ENCODE results near the gene GLP1R.
A peak's percentile ranks its signal among the peaks of the same experiment; 100 is the strongest.

GLP1R gene

DNA sequence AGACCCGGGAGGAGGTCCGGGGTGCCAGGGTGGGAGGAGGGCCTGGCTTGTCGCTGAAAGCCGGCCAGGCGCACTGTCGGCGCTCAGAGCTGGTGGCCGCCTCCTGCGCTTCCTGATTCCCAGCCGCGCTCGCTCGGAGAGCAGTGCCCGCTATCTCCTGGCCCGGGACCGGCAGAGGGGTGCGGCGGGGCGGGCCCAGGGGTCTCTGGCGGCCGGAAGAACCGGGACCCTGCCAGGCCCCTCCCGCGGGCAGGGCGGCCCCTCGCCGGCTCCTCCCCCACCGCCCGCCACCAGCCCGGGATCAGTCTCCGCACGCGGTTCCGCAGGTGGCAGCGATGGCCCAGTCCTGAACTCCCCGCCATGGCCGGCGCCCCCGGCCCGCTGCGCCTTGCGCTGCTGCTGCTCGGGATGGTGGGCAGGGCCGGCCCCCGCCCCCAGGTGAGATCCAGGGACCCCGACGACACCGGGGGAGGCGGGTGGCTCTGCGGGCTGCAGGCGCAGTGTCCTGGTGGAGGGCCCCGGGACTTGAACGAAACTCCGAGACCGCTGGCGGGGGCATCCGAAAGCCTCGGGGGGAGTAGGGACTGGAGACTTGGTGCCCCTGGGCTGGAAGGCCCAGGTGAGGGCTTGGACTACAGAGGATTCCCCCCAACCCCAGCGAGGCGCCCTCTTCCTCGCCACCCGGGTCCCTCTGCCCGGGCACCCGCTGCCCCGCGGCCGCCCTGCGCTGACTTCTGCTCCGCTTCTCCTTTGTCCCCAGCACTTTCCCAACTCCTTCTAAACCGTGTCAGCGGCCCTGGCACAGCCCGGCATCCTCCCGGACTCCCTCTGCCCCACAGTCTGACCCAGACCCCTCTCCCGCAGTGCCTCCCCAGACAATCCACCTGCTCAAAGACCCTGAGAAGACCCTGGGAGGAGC lies at the start of gene GLP1R:
Gene GLP1R, plus strand, starts transcription at position 301 of the 919 bp plus-strand sequence. Its CDS starts 60 bp downstream, at position 361.
- TF ChIP-seq GATA1 (IDR thresholded peaks at IDR 0.05; ENCODE audit: low read depth, low read length) (no peak), POLR2A (IDR thresholded peaks at IDR 0.05; ENCODE audit: low read length) (no peak)
- no peak for DNase-seq

GRCh38 chr6:39003072-39003471 lies 45.5 kb upstream of the GLP1R start:
- TF ChIP-seq POLR2A (IDR thresholded peaks at IDR 0.05; ENCODE audit: low read length) = no peak
- DNase-seq = peak; percentile 13 to 20

DNA sequence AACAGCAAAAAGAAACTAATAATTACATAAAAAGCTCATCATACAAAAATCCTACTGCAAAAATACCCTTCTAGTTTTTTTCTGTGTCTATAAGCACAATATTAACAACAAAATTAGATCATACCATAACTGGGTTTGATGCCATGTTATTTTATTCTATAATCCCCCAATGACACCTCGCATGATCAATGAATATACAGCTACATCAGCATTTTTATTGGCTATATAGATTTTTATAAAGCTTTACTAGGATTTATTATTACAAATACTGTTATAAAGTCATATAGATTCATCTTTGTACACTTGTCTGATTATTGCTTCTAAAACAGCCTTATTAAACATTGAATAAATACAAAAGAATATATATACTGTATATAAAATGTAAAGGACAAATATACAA lies 45.1 kb upstream of the GLP1R start:
- no peak for DNase-seq
- TF ChIP-seq POLR2A (IDR thresholded peaks at IDR 0.05; ENCODE audit: low read length) = no peak
- no peak for TF ChIP-seq GATA1 (IDR thresholded peaks at IDR 0.05; ENCODE audit: low read depth, low read length)

DNA sequence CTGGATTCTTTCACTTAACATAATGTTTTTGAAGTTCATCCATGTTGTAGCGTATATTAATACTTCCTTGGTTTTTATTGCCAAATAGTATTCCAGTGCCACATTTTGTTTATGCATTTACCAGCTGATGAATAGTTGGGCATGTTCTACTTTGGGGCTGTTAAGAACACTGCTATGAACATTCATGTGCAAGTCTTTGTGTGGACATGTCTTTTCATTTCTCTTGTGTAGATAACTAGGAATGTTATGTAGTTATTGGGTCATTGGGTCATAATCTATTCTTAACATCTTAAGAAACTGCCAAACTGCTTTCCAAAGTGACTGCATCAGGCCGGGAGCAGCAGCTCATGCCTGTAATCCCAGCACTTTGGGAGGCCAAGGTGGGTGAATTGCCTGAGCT lies 43.8 kb upstream of the GLP1R start:
- TF ChIP-seq POLR2A (IDR thresholded peaks at IDR 0.05; ENCODE audit: low read length) (no peak), GATA1 (IDR thresholded peaks at IDR 0.05; ENCODE audit: low read depth, low read length) (no peak)
- no peak for DNase-seq

DNA sequence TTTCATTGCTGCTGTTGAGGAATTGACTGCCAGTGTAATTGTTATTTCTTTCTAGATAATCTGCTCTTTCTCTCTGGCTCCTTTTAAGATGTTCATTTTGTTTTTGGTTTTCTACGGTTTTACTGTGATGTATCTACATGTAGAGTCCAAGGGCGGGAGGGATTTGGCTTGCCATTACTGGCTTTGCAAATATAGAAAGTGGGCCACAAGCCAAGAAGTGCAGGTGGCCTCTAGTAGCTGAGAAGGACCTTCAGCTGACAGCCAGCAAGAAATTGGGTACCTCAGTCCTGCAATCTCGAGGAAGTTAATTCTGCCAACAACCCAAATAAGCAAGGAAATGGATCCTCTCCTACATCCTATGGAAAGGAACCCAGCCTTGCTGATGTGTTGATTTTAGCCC lies 42.8 kb upstream of the GLP1R start:
- no peak for TF ChIP-seq GATA1 (IDR thresholded peaks at IDR 0.05; ENCODE audit: low read depth, low read length)
- TF ChIP-seq POLR2A (IDR thresholded peaks at IDR 0.05; ENCODE audit: low read length) = no peak
- DNase-seq = peak in 1 of 2 experiments; percentile 3

- TF ChIP-seq POLR2A (IDR thresholded peaks at IDR 0.05; ENCODE audit: low read length) = no peak
- no peak for TF ChIP-seq GATA1 (IDR thresholded peaks at IDR 0.05; ENCODE audit: low read depth, low read length)
- DNase-seq = peak; percentile 51 to 77
Measured at GRCh38 chr6:39007575-39007974, 41.0 kb upstream of the GLP1R start.

DNA sequence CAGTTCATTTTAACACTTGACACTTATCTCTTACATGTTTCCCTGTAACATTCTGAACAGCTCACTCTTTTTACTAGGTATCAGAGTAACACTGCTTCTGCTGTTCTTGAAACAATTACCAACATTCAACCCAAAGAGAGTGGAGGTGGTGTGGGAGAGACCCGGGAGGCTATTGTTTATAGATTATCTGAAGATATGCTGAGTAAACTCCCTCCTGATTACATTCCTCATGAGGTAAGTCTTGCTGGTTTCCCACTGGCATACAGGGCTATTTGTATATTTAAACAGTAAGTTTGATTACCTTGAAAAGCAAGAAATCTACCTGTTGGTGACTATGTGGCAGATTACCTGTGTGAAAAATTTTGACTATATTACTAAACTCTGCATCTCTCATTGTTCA lies 39.8 kb upstream of the GLP1R start:
- DNase-seq = no peak
- no peak for TF ChIP-seq POLR2A (IDR thresholded peaks at IDR 0.05; ENCODE audit: low read length)
- TF ChIP-seq GATA1 (IDR thresholded peaks at IDR 0.05; ENCODE audit: low read depth, low read length) = no peak

DNA sequence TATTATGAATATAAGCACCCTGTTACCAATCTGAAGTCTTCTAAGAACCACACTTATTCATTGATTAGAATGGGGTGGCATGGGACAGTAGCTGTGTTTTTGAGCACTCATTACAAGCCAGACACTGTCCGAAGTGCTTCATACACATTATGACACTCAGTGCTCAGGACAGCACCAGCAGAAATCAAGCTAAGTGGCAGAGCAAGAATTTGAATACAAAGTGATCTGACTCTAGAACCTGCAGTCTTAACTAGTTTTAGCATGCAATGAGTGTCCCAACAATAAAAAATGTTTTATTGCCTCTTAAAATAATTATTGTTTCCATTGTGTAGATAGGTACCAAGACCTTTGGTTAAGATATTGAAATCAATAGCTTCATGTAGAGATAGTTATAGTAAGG lies 39.1 kb upstream of the GLP1R start:
- no peak for DNase-seq
- TF ChIP-seq POLR2A (IDR thresholded peaks at IDR 0.05; ENCODE audit: low read length) (no peak), GATA1 (IDR thresholded peaks at IDR 0.05; ENCODE audit: low read depth, low read length) (no peak)

DNA sequence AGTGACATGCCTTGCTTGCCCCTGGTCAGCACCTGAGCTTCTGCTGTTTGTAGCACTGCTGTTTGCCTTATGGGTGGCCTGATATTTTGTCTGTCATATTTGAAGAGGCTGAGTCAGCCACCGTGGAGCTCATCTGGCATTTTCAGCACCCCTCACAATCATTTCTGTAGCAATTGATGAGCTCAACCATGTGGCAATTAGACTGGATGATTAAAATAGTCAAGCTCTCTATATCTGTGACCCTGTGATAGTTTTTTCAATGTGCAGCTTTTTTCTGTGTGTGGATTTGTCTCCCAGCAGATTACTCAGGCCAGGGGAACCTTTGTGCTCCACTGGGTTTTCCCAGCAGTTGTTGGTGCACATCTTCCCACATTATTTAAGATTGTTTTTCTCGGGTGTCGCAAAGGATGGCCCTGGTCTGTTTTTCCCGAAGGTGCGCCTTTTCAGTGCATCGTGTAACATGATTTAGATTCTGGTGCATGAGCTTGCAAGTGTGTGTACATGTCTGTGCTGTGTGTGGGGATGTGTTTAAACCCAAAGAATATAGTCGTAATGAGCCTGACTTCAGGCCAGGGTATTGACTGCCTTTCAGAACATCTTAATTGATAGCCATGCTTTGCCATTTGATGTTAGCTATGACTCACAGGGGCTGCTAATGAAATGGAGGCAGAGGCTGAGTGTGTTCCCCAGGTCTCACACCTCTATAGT lies 31.6 kb upstream of the GLP1R start:
- no peak for TF ChIP-seq POLR2A (IDR thresholded peaks at IDR 0.05; ENCODE audit: low read length)
- no peak for DNase-seq

DNA sequence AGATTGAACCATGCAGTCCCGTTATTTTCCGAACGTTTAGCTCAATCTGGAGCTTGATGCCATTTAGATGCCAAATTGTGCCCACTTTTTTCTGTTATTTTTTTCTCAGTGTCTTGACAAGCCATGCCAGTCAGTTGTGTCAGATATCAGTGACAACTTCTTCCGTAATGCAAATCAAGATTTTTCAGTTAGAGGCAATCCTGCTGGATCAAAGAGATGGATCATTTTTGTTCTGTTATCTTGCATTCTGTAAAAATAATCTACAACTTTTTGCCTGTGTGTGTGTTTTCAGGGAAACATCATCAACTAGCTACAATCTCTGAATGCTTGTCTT lies 31.1 kb upstream of the GLP1R start:
- DNase-seq = no peak
- TF ChIP-seq POLR2A (IDR thresholded peaks at IDR 0.05; ENCODE audit: low read length) (no peak), GATA1 (IDR thresholded peaks at IDR 0.05; ENCODE audit: low read depth, low read length) (no peak)

DNA sequence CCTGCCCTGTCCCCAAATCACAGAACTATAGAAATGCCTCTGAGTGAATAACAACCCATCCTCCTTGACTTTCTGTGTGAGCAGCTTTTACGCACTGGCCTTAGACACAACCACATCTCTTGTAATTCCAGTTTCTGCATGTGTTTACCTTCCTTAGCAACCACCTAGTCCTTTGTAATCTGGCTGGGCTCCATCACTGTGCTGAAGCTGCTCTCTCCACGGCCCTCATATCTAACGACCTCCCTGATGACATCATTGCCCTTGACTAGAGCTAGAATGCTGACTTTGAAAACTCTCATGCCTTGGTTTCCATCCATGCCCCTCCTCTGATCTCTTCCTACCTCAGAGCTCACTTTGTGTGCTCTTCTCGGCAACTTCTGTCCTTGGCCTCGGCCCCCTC lies 30.5 kb upstream of the GLP1R start:
- no peak for TF ChIP-seq GATA1 (IDR thresholded peaks at IDR 0.05; ENCODE audit: low read depth, low read length)
- TF ChIP-seq POLR2A (IDR thresholded peaks at IDR 0.05; ENCODE audit: low read length) = no peak
- DNase-seq = no peak

DNA sequence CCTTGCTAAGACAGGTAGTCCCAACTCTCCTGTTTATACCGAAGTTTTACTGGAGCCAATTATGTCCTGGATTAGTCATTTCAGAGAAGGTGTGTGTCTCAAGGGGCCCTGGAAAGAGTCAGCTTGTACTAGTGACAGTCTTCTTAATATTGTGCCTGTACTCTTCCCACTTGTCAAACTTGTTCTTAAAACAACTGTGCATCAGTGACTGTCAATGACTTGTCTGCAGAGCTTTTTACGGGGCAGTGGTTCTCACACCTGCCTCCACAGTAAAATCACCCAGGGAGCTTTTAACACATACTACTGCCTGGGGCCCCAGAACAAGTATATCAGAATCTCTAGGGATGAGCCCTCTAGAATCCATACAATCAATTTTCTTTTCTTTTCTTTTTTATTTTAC lies 28.4 kb upstream of the GLP1R start:
- TF ChIP-seq GATA1 (IDR thresholded peaks at IDR 0.05; ENCODE audit: low read depth, low read length) (no peak), POLR2A (IDR thresholded peaks at IDR 0.05; ENCODE audit: low read length) (no peak)
- no peak for DNase-seq

- DNase-seq = no peak
- TF ChIP-seq POLR2A (IDR thresholded peaks at IDR 0.05; ENCODE audit: low read length) (no peak), GATA1 (IDR thresholded peaks at IDR 0.05; ENCODE audit: low read depth, low read length) (no peak)
Measured at GRCh38 chr6:39021041-39021440, 27.5 kb upstream of the GLP1R start.

- no peak for DNase-seq
- TF ChIP-seq GATA1 (IDR thresholded peaks at IDR 0.05; ENCODE audit: low read depth, low read length) (no peak), POLR2A (IDR thresholded peaks at IDR 0.05; ENCODE audit: low read length) (no peak)
Measured at GRCh38 chr6:39021779-39022178, 26.8 kb upstream of the GLP1R start.

- DNase-seq = no peak
- TF ChIP-seq GATA1 (IDR thresholded peaks at IDR 0.05; ENCODE audit: low read depth, low read length) (no peak), POLR2A (IDR thresholded peaks at IDR 0.05; ENCODE audit: low read length) (no peak)
Measured at GRCh38 chr6:39026175-39026574, 22.4 kb upstream of the GLP1R start.
